GM08714 (cell line): ENCODE data around the gene CDK2AP2.
A peak's percentile ranks its signal among the peaks of the same experiment; 100 is the strongest.
"Not testable (repeated sequence)": the region's sequence is repeated elsewhere in the genome, so short reads cannot be mapped to it uniquely, and the experiment has no call there.

Source experiments
- H3K4me3 ChIP-seq: fragments of 200-500 bp; sonication (Bioruptor generic); 2 replicates; pipeline ENCODE4 v1.5.1; 2014; ENCODE audit warnings: mild to moderate bottlenecking, low read length, inconsistent platforms
- ZNF274 ChIP-seq: IDR thresholded peaks from 2 replicates; pipeline ENCODE4 v1.6.1; 2012; ENCODE audit warnings: mild to moderate bottlenecking, low read depth, low read length

The CDK2AP2 gene, protein sequence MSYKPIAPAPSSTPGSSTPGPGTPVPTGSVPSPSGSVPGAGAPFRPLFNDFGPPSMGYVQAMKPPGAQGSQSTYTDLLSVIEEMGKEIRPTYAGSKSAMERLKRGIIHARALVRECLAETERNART

DNA sequence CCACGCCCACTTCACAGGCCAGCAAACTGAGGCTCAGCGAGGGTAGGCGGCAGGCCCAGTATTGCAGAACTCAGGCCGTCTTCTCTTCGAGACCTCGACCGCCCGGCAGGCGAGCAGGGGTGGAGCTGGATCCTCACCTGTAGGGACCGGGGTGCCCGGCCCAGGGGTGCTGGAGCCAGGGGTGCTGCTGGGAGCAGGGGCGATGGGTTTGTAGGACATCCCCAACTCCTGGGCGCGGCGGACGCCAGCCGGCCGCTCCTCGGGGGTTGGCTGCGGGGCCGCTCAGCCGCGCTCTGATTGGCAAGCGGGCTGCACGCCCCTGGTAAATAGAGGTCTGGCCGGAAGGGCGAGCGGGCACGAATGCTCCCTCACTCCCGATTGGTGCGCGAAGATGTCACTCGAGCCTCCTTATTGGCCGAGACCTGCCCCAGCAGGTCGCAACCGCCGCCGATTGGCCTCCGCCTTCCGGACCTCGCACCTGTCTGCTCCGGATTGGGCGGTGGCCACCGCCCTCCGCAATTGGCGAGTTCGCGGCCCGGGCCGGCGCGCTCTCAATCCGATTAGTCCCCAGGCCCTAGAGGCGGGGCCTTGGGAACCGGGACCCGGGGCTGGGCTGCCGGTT, at the start of gene CDK2AP2:
TSS of gene CDK2AP2 (minus strand) at position 299 of the 622 bp plus-strand sequence. CDS start at position 219, 80 bp downstream.
- peak within 1 kb of the TSS; percentile 67 for H3K4me3 ChIP-seq
- no peak for TF ChIP-seq ZNF274

DNA sequence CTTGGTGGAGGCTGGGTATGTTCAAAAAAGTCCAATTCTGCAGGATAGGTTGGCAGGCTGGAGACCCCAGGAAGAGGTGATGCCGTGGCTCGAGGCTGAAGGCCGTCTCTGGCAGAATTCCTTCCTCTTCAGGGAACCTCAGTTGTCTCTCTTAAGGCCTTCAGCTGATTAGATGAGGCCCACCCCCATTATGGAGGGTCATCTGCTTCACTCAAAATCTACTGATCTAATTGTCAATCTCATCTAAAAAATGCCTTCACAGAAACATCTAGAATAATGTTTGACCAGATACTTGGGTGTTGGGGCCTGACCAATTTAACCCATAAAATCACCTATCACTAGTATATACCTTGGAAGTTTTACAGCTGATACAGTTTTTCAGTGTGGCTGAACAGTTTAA, 48.3 kb upstream of the CDK2AP2 start:
- H3K4me3 ChIP-seq = no peak overlapping the region
- TF ChIP-seq ZNF274 = no peak

DNA sequence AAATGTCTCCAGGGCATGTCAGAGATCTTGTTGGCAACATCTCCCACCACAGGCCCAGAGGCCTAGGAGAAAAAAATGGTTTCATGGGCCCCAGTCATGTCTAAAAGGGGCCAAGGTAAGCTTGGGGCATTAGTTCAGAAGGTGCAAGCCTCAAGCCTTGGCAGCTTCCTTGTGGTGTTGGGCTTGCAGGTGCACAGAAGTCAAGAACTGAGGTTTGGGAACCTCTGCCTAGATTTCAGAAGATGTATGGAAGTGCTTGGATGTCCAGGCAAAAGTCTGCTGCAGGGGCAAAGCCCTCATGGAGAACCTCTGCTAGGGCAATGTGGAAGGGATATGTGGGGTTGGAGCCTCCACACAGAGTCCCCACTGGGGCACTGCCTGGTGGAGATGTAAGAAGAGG, 43.7 kb upstream of the CDK2AP2 start:
- H3K4me3 ChIP-seq = not testable (repeated sequence)

DNA sequence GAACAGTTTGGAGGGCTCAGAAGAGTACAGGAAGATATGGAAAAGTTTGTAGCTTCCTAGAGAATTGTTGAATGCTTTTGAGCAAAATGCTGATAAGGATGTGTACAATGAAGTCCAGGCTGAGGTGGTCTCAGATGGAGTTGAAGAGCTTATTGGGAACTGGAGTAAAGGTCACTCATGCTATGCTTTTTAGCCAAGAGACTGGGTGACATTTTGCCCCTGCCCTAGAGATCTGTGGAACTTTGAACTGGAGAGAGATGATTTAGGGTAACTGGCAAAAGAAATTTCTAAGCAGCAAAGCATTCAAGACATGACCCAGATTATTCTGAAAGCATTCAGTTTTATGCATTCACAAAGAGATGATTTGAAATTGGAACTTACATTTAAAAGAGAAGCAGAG, 43.2 kb upstream of the CDK2AP2 start:
- no peak overlapping the region for H3K4me3 ChIP-seq
- TF ChIP-seq ZNF274 = no peak

DNA sequence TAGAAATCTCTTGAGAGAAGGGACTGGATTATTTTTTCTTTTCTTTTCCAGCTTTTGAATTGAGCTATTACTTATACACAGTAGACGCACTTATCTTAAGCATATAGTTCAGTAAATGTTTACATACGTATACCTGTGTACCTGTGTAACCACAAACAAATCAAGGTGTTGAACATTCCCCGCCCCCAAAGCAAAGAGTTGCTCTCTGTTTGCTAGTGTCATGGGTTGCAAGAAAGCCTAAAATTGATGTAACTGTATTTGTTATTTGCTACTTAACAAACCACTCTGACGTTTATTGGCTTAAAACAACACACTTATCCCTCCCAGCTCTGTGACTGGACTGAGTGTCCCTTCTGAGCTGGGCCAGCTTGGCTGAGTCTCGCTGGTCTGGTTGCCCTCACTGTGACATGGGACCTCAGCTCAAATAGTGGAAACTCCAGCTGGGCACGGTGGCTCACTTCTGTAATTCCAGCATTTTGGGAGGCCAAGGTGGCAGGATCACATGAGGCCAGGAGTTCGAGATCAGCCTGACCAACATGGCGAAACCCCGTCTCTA, 40.7 kb upstream of the CDK2AP2 start:
- H3K4me3 ChIP-seq = no peak overlapping the region
- no peak for TF ChIP-seq ZNF274

DNA sequence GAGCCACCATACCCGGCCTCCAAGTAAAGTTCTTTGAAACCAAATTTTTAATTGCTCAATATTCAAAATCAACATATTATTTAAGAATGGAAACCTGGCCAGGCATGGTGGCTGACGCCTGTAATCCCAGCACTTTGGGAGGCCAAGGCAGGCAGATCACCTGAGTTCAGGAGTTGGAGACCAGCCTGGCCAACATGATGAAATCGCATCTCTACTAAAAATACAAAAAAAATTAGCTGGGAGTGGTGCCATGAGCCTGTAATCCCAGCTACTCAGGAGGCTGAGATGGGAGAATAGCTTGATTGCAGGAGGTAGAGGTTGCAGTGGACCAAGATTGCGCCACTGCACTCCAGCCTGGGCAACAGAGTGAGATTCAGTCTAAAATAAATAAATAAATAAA, 40.1 kb upstream of the CDK2AP2 start:
- not testable (repeated sequence) for H3K4me3 ChIP-seq

DNA sequence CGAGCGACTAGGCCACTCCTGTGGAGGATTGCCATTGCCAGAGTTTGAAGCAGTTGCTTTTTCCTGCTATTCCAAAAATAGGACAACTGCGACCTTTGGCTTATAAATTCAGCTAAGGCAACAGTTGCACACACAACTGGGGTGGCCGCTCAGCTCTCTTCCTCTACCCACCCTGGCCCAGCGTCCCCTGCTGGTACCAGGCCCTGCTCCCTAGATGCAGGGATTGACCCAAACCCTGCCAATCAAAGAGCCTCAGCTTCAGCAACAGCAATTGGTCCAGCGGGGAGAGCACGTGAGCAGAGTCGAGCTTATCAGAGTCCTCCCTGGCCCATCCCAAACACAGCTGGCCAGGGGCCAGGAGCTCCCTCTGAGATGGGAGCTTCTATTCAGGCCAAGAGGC, 37.3 kb upstream of the CDK2AP2 start:
- no peak for TF ChIP-seq ZNF274
- H3K4me3 ChIP-seq = no peak overlapping the region

DNA sequence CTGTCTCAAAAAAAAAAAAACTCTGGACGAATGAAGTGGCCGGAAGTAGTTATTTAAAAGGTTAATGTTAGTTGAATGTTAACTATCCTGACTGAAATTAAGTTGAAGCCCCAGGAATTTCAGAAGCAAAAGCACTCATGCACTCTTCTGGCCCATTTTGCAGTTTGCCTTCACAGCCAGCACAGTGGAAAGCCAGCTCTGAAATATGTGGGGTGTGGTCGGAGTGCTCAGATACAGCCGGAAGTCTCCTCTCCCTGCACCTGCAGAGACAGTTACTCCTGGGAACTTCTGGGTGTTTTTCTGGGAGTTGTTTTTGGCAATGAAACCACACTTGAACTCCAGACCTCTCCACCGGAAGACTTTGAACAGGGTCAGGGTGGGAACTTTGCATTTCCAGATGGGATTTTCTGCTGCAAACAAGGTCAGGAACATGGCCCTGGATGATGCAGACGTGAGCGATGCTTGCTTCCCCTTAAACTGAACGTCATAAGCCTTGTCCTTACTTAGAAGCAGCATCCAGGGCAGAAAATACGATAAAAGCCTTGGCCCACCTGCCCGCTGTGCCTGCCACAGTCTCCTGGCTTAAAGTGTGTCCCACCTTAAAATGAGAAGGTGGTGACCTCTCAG, 36.8 kb upstream of the CDK2AP2 start:
- no peak for TF ChIP-seq ZNF274

DNA sequence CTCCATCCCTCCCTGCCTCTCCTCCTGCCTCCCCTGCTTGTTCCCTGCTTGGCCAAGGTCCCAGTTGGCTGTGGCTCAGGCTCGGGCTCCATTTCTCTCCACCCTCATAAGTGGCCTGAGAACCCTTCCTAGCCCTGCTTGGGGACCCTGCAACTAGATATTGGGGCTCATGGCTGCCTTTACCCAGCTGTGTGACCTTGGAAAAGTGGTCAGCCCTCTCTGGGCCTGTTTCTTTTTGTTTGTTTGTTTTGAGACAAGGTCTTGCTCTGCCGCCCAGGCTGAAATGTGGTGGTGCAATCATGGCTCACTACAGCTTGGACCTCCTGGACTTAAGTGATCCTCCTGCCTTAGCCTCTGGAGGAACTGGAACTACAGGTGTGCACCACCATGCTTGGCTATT, 35.6 kb upstream of the CDK2AP2 start:
- H3K4me3 ChIP-seq = no peak overlapping the region
- no peak for TF ChIP-seq ZNF274

More for the DNA sequence above, 36.8 kb upstream of the CDK2AP2 start:
- no peak overlapping the region for H3K4me3 ChIP-seq

DNA sequence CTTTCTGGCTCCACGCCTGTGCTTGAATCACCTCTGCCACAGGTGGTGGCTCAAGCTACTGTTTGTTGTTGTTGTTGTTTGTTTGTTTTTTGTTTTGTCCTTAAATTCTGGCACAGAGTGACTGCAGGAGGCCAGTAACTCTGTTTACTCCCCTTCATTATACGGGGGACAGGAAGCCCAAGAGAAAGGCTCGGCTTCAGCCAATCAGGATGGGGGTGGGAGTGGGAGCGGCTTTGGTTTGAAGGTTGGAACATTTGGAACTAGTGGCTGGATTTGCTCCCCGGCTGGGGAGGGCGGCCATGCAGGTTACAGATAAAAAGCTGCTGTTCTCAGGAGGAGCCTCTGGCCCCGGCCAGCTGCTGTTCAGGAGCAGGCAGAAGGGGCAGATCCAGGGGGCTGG, 35.0 kb upstream of the CDK2AP2 start:
- no peak for TF ChIP-seq ZNF274
- no peak overlapping the region for H3K4me3 ChIP-seq

DNA sequence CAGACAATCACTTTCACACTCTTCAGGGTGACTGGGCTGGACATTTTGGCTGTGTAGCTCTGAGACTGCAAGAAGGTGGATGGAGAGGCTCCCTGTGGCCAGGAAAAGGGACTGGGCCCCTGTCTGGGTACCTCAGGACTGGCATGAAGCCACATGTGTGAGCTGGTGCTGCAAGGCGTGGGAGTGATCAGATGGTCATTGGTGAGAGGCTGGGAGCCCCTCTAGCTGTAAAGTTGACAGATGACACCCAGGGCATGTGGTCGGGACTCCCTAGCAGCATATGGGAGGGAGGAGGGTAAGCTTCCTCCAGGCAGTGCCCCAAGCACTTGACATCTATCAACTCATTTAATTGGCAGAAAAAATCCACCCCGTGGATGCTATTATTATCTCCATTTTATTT, 34.2 kb upstream of the CDK2AP2 start:
- TF ChIP-seq ZNF274 = no peak
- no peak overlapping the region for H3K4me3 ChIP-seq

DNA sequence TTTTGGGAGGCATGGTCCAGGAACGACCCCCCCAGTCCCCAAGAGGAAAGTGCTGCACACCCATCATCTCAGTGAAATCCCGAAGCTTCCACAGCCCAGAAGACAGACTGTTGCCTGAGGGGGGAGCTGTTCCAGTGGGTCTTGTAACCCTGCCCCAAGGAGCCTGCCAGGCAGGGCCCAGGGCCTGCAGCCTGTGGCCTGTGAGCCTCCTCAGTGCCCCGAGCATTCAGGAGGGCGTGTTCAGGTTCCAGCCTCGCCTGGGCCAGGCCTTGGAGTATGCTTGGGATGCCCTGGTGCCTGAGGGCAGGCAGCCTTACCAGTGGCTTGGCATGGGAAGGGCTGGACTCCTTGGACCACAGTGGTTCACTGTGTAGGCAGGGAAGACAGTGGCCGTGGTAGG, 33.2 kb upstream of the CDK2AP2 start:
- H3K4me3 ChIP-seq = no peak overlapping the region
- TF ChIP-seq ZNF274 = no peak

DNA sequence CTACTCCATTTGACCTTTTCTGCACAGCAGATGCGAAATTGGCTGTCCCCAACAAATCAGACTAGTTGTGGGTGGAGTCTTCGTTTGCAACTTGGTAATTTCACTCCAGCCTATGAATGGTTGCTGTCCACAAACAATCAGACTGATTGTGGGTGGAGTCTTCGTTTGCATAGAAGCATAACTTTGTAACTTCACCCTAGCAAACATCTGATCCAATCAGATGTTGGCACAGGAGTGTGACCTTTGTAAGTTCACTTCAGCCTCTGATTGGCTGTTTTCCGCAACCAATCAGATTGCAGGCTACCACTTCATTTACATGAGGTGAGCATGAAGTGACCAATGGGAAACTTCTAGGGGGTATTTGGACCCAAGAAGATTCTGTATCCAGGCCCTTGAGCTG, 31.6 kb upstream of the CDK2AP2 start:
- no peak overlapping the region for H3K4me3 ChIP-seq
- TF ChIP-seq ZNF274 = no peak

DNA sequence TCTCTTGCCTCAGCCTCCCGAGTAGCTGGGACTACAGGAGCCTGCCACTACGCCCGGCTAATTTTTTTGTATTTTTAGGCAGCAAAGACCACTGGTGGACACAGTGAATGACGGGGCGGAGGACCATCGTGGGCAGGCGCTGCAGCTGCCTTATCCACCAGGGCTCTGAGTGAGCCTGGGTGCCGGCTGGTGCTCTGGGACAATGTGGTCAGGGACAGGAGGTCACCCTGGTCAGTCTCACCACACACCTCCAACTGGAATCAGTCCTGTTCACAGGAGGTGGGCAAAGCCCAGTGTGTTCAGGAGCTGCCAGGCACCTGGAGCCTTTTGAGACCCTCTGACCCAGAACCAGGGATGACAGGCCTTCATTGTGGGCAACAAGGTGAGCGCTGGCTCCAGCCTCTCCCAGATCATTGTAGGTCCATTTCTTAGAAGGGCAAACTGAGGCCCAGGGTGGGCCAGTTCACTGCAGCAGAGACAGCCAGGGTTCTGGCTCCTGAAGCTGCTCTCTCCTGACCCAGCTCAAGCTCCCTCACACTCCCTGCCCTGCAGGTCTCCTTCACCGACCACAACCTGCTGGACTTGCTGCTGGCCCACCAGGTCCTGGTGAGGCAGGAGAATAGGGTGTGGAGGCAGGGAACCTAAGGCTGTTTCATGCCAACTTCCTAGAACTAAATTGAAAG, 31.0 kb upstream of the CDK2AP2 start:
- no peak overlapping the region for H3K4me3 ChIP-seq
- TF ChIP-seq ZNF274 = no peak

DNA sequence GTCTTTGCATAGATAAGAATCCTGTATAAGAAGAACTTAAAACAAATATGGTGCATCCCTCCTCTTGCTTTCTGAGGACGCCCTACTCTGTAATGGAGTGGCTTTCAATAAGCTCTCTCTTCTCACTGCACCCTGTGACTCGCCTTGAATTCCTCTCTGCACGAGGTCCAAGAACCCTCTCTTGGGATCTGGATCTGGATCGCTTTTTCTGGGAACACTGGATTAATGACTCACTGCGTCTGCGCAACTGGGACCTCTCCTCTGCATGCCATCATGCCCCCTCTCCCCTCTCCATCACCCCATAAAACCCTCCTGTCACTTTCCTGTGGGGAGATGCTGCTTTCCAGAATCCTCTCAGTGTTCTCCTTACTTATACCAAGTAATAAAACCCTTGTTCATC, 30.3 kb upstream of the CDK2AP2 start:
- H3K4me3 ChIP-seq = no peak overlapping the region
- TF ChIP-seq ZNF274 = no peak
